ENCODE data around the gene PHTF2.
A peak's percentile ranks its signal among the peaks of the same experiment; 100 is the strongest.

Gene PHTF2

GRCh38 chr7:77885155-77885554, 86.6 kb downstream of the PHTF2 start:
- DNase-seq, result no peak

- no peak for DNase-seq
Measured at GRCh38 chr7:77887567-77887966, 89.0 kb downstream of the PHTF2 start.

GRCh38 chr7:77888998-77889397, 90.4 kb downstream of the PHTF2 start:
- no peak for DNase-seq

DNA sequence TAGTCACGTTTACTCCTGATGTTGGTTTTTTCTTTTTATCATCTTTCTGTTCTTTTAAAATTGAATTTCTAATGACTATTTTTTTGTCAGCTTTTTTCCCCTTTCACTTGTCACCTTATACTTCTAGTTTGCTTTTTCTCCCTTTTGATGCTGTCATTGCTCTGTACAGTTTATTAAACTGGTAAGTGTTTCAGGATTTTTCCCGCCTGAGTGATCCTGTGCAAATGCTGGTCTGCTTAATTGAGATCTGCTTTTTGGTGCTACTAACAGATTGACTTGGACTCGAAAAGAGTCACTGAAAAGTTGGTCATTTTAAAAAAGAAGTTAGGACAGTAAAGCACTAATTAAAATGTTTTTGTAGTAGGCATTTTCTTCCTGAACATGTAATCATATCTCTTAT, 95.2 kb downstream of the PHTF2 start:
- DNase-seq, result no peak

GRCh38 chr7:77894574-77895091, 96.1 kb downstream of the PHTF2 start:
- no peak for DNase-seq

DNA sequence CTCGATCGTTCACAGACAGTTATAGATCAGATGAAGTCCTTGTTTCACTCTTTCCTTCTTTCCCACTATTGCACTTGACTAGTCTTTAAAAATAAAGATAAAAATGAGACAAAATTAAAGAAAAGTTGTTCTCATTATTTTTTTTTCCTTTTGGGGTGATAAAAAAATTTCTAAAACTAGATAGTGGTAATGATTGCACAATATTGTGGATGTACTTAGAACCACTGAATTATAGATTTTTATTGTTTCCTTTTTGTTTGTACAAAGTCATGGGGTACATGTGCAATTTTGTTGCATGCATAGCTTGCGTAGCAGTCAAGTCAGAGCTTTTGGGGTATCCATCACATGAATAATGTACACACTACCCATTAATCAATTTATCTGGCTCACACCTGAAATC, 97.3 kb downstream of the PHTF2 start:
- no peak for DNase-seq

GRCh38 chr7:77897004-77897547, 98.5 kb downstream of the PHTF2 start:
- DNase-seq, result no peak

DNA sequence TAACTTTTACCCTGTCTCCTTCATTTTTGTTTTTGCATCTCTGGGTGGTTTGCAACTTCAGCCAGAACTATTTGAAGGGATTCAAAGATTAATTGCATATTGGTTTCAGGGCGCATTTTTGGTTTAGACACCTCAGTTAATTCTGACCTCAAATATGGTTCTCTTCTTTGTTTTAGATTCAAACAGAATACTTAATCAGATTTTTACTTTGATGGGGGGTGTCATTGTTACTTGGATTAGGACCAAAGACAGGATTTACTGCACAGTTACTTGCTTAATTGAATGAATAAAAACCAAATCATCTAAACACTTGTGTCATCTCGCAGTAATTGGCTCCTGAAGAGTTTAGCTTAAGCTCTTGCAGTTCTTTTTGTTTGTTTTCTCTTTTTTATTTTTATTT, 100.9 kb downstream of the PHTF2 start:
- no peak for DNase-seq

GRCh38 chr7:77903597-77903996, 105.0 kb downstream of the PHTF2 start:
- peak; percentile 13 for DNase-seq

DNA sequence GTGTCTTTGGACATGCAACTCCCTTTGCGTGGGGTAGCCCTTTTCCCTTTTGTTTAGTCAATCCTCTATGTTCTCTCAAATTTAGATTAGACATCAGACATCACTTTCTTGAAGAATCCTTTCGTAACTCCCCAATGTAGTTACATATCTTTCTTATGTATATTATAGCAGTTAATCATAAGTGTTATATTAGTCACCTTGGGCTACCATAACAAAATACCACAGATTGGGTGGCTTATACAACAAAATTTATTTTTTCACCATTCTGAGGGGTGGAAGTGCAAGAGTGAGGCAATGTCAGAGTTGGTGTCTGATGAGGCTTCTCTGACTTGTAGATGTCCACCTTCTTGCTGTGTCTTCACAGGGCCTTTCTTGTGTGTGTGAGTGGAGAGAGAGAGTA, 105.7 kb downstream of the PHTF2 start:
- no peak for DNase-seq

GRCh38 chr7:77907281-77907680, 108.7 kb downstream of the PHTF2 start:
- DNase-seq, result no peak

- DNase-seq, result no peak
Measured at GRCh38 chr7:77908664-77909063, 110.1 kb downstream of the PHTF2 start.

DNA sequence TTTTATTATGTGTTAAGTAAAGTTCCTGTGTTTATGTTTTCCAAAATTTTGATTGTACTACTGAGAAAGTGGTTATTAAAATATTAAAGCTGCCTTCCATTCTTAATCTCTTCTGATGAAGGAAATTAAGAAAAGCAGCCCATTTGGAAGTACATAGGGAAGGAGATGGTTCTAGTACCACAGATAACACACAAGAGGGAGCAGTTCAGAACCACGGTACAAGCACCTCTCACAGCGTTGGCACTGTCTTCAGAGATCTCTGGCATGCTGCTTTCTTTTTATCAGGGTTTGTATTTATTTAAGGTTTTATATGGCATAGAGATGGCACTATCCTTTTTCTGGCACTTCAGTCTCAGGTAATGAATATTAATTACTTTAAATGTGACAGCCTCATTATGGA, 111.6 kb downstream of the PHTF2 start:
- DNase-seq, result no peak

- DNase-seq, result no peak
Measured at GRCh38 chr7:77912293-77912692, 113.7 kb downstream of the PHTF2 start.

DNA sequence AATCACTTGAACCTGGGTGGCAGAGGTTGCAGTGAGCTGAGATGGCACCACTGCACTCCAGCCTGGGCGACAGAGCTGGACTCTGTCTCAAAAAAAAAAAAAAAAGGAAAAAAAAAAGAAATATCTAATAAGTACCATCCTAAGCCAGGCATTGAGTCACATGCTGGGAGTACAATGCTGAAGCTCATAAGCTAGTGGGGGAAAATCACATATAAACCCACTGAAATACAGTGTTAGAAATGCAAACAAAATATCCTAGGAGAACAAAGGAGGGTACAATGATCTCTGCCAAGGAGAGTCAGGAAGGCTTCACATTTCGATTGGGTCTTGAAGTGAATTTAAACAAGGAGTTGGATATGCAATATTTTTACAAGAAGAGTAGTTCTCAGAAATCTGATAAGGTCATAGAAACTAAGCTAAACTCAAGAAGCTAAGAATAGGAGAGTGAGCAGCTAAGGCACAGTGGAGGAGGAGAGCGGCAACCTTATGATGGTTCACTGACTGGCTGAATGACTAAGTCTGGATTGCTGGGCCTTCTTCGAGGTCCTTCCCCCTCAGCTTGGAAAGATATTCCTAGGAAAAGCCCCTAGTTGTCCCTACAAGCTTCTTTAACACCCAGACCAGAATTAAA, 115.5 kb downstream of the PHTF2 start:
- no peak for DNase-seq

- no peak for DNase-seq
Measured at GRCh38 chr7:77917500-77918262, 119.1 kb downstream of the PHTF2 start.

- no peak for DNase-seq
Measured at GRCh38 chr7:77918676-77919075, 120.1 kb downstream of the PHTF2 start.

GRCh38 chr7:77923419-77923818, 124.8 kb downstream of the PHTF2 start:
- DNase-seq, result no peak

GRCh38 chr7:77930496-77930895, 131.9 kb downstream of the PHTF2 start:
- DNase-seq, result no peak

DNA sequence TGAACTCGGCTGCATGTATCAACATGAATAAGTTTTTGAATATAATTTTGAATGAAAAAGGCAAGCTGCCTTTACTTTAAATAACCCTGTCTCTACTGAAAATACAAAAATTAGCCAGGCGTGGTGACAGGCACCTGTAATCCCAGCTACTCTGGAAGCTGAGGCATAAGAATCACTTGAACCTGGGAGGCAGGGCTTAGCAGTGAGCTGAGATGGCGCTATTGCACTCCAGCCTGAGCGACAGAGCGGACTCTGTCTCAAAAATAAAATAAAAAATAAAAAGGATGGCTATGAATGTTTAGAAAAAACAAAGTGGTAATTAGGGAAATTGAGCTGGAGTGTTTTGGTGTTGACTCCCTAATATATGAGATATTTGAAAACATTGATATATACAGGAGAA, 133.3 kb downstream of the PHTF2 start:
- no peak for DNase-seq

- no peak for DNase-seq
Measured at GRCh38 chr7:77933394-77933793, 134.8 kb downstream of the PHTF2 start.

DNA sequence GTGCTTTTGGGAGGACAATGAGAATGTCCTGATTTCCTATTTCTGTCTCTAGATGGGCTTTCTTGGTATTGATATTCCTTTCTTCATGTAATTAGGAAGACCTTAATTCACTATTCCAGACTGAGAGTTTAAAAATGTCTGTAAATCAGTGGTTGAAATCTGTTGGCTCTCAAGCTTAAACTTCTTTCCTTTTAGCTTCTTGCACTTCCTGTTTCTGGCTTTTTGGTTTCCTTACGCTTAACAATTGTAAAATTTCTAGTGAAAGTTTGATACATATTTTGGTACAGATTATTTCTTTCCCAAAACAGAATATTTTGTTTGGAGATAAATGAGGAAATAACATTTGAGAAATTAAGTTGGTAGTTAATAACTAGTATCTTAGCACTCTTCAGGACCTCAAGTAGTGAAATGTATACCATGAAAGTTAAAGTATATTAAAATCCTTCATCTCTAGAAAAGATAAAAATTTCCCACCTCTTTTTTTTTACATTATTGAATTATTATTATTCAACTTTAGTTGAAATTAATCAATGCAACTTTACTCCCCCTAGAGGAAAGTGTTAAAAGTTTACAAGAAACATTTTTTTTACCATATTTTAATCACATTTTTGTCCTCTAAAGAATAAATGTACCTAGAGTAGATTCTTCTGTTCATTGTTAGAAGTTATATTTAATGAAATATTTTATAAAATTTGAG, 137.2 kb downstream of the PHTF2 start:
- no peak for DNase-seq

GRCh38 chr7:77940647-77941046, 142.1 kb downstream of the PHTF2 start:
- DNase-seq, result peak; percentile 16

DNA sequence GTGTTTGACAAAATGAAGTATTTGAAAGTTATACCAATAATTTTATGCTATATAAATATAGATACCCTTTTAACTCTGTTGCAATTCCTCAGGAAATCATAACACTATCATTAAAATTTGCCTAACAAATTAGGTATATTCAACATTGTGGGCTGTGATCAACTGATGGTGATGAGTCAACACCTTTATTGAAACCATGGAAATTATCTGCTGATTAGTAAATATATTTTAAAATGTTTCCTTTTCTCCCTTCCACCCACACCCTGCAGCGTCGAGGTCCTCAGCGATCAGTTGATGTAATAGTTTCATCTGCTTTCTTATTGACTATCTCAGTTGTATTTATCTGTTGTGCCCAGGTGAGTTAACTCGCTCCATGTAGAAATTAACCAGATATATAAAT, 143.9 kb downstream of the PHTF2 start:
- peak; percentile 12 for DNase-seq

Data from activated naive CD4-positive, alpha-beta T cell treated with Interleukin-2 at 50 U/mL for 16 hours (primary cell).